WTC11 (cell line): ENCODE results near the gene RHBDL1.

ENCODE experiments used
- GRHL2 ChIP-seq: fragments of 250-450 bp; sonication (Bioruptor Pico); IDR thresholded peaks from 2 replicates; pipeline ENCODE4 v1.8.0; 2022; ENCODE audit warnings: mild to moderate bottlenecking, moderate library complexity; ENCODE audit not compliant: insufficient replicate concordance, severe bottlenecking
- MAX ChIP-seq: sonication (generic); formaldehyde crosslinking; IDR thresholded peaks from 2 replicates; pipeline ENCODE4 v1.8.0; 2022; ENCODE audit warnings: mild to moderate bottlenecking, missing genetic modification reagents
- NFE2L1 ChIP-seq: sonication (generic); formaldehyde crosslinking; IDR thresholded peaks from 2 replicates; pipeline ENCODE4 v1.8.1; 2023; ENCODE audit warnings: missing genetic modification reagents
- SP1 ChIP-seq: sonication (generic); formaldehyde crosslinking; conservative IDR thresholded peaks from 2 replicates; pipeline ENCODE4 v1.8.1; 2022; ENCODE audit warnings: missing genetic modification reagents
- TCF7 ChIP-seq: sonication (generic); formaldehyde crosslinking; IDR thresholded peaks from 2 replicates; pipeline ENCODE4 v1.8.0; 2022; ENCODE audit warnings: mild to moderate bottlenecking, low read depth, missing genetic modification reagents, moderate library complexity
- TEAD1 ChIP-seq: sonication (generic); formaldehyde crosslinking; IDR thresholded peaks from 2 replicates; pipeline ENCODE4 v1.8.0; 2022; ENCODE audit warnings: mild to moderate bottlenecking, missing genetic modification reagents
- TP53 ChIP-seq: sonication (generic); formaldehyde crosslinking; IDR thresholded peaks from 2 replicates; pipeline ENCODE4 v1.8.1; 2023; ENCODE audit warnings: mild to moderate bottlenecking, missing genetic modification reagents
- USF2 ChIP-seq: sonication (generic); formaldehyde crosslinking; IDR thresholded peaks from 2 replicates; pipeline ENCODE4 v1.8.1; 2023; ENCODE audit warnings: mild to moderate bottlenecking, missing genetic modification reagents, moderate library complexity
- ZNF317 ChIP-seq: sonication (generic); formaldehyde crosslinking; IDR thresholded peaks from 2 replicates; pipeline ENCODE4 v1.8.1; 2023; ENCODE audit warnings: low read depth, mild to moderate bottlenecking, moderate library complexity, missing genetic modification reagents, borderline replicate concordance
- TF ChIP-seq, protein P1 (sequence below): sonication (generic); formaldehyde crosslinking; conservative IDR thresholded peaks from 2 replicates; pipeline ENCODE4 v1.8.1; 2022; ENCODE audit warnings: mild to moderate bottlenecking, missing genetic modification reagents
- TF ChIP-seq, protein P2 (sequence below): fragments of 200-600 bp; IDR thresholded peaks from 2 replicates; pipeline ENCODE4 v1.8.0; 2022; ENCODE audit warnings: antibody characterized with exemption
- TF ChIP-seq, protein P3 (sequence below): sonication (generic); formaldehyde crosslinking; conservative IDR thresholded peaks from 2 replicates; pipeline ENCODE4 v1.8.1; 2023; ENCODE audit warnings: mild to moderate bottlenecking, low read depth, missing genetic modification reagents, moderate library complexity
- TF ChIP-seq, protein P4 (sequence below): sonication (generic); formaldehyde crosslinking; IDR thresholded peaks from 2 replicates; pipeline ENCODE4 v1.8.1; 2022; ENCODE audit warnings: missing genetic modification reagents, borderline replicate concordance
- TF ChIP-seq, protein P5 (sequence below): sonication (generic); formaldehyde crosslinking; IDR thresholded peaks from 2 replicates; pipeline ENCODE4 v1.8.0; 2022; ENCODE audit warnings: mild to moderate bottlenecking, missing genetic modification reagents

DNA sequence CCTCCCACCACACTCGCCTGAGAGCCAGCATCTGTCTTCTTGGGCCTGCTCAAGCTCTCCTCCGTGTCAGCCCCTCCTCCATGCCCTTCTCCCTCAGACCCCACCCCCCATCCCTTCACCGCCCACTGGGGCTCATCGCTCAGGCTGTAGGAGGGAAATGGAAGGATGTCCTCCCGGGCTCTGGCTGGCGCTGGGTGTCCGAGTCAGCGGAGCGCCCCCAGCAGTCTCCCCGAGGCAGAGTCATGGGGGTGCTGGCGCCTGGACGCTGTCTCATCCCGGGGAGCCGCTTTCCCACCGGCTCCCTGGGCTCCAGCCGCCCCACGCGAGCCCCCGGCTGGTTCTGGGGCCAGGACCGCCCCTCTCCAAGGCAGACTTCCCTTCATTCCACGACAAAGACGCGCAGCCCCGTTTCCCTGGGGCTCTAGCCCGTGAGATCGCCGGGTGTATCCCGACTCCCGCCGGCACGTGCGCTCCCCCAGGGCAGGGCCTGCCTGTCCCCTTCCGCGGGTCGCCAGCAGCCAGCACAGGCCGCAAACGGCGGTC is 45.0 kb downstream of the RHBDL1 start:
- TF ChIP-seq, protein P1, sequence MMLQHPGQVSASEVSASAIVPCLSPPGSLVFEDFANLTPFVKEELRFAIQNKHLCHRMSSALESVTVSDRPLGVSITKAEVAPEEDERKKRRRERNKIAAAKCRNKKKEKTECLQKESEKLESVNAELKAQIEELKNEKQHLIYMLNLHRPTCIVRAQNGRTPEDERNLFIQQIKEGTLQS (CRISPR knock-in tag) = no peak
- TF ChIP-seq SP1 (CRISPR knock-in tag) = no peak
- TF ChIP-seq ZNF317 = no peak
- TF ChIP-seq, protein P2, sequence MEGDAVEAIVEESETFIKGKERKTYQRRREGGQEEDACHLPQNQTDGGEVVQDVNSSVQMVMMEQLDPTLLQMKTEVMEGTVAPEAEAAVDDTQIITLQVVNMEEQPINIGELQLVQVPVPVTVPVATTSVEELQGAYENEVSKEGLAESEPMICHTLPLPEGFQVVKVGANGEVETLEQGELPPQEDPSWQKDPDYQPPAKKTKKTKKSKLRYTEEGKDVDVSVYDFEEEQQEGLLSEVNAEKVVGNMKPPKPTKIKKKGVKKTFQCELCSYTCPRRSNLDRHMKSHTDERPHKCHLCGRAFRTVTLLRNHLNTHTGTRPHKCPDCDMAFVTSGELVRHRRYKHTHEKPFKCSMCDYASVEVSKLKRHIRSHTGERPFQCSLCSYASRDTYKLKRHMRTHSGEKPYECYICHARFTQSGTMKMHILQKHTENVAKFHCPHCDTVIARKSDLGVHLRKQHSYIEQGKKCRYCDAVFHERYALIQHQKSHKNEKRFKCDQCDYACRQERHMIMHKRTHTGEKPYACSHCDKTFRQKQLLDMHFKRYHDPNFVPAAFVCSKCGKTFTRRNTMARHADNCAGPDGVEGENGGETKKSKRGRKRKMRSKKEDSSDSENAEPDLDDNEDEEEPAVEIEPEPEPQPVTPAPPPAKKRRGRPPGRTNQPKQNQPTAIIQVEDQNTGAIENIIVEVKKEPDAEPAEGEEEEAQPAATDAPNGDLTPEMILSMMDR = no peak; the same call in 1 of the 2 replicates
- no peak for TF ChIP-seq NFE2L1
- TF ChIP-seq TEAD1 = no peak
- TF ChIP-seq TP53 = no peak; the same call in 1 of the 2 replicates
- no peak for TF ChIP-seq USF2 (CRISPR knock-in tag)
- TF ChIP-seq, protein P3, sequence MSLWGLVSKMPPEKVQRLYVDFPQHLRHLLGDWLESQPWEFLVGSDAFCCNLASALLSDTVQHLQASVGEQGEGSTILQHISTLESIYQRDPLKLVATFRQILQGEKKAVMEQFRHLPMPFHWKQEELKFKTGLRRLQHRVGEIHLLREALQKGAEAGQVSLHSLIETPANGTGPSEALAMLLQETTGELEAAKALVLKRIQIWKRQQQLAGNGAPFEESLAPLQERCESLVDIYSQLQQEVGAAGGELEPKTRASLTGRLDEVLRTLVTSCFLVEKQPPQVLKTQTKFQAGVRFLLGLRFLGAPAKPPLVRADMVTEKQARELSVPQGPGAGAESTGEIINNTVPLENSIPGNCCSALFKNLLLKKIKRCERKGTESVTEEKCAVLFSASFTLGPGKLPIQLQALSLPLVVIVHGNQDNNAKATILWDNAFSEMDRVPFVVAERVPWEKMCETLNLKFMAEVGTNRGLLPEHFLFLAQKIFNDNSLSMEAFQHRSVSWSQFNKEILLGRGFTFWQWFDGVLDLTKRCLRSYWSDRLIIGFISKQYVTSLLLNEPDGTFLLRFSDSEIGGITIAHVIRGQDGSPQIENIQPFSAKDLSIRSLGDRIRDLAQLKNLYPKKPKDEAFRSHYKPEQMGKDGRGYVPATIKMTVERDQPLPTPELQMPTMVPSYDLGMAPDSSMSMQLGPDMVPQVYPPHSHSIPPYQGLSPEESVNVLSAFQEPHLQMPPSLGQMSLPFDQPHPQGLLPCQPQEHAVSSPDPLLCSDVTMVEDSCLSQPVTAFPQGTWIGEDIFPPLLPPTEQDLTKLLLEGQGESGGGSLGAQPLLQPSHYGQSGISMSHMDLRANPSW (CRISPR knock-in tag) = no peak
- no peak for TF ChIP-seq GRHL2 (CRISPR knock-in tag)
- TF ChIP-seq, protein P4, sequence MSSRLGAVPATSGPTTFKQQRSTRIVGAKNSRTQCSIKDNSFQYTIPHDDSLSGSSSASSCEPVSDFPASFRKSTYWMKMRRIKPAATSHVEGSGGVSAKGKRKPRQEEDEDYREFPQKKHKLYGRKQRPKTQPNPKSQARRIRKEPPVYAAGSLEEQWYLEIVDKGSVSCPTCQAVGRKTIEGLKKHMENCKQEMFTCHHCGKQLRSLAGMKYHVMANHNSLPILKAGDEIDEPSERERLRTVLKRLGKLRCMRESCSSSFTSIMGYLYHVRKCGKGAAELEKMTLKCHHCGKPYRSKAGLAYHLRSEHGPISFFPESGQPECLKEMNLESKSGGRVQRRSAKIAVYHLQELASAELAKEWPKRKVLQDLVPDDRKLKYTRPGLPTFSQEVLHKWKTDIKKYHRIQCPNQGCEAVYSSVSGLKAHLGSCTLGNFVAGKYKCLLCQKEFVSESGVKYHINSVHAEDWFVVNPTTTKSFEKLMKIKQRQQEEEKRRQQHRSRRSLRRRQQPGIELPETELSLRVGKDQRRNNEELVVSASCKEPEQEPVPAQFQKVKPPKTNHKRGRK (CRISPR knock-in tag) = no peak
- TF ChIP-seq, protein P5, sequence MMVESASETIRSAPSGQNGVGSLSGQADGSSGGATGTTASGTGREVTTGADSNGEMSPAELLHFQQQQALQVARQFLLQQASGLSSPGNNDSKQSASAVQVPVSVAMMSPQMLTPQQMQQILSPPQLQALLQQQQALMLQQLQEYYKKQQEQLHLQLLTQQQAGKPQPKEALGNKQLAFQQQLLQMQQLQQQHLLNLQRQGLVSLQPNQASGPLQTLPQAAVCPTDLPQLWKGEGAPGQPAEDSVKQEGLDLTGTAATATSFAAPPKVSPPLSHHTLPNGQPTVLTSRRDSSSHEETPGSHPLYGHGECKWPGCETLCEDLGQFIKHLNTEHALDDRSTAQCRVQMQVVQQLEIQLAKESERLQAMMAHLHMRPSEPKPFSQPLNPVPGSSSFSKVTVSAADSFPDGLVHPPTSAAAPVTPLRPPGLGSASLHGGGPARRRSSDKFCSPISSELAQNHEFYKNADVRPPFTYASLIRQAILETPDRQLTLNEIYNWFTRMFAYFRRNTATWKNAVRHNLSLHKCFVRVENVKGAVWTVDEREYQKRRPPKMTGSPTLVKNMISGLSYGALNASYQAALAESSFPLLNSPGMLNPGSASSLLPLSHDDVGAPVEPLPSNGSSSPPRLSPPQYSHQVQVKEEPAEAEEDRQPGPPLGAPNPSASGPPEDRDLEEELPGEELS = no peak
- peak; percentile 73 for TF ChIP-seq MAX (CRISPR knock-in tag)
- TF ChIP-seq TCF7 (CRISPR knock-in tag) = no peak
